D721Med (cell line): ENCODE data around the gene IMPG2.

Experiments
- DNase-seq: peaks from one replicate; pipeline ENCODE4 v3.0.0; 2011; ENCODE audit warnings: low spot score; ENCODE audit not compliant: insufficient read length
- FAIRE-seq: peaks from 2 replicates; lab custom pipeline; 2011; peaks lifted over from hg19 to GRCh38; lab: Jason Lieb, UNC
- TF ChIP-seq, protein P1 (sequence below): IDR thresholded peaks from 2 replicates; pipeline ENCODE4 v1.5.1; 2012; ENCODE audit warnings: mild to moderate bottlenecking, control low read depth; ENCODE audit not compliant: insufficient read depth; ENCODE audit errors: missing control alignments

IMPG2 gene

DNA sequence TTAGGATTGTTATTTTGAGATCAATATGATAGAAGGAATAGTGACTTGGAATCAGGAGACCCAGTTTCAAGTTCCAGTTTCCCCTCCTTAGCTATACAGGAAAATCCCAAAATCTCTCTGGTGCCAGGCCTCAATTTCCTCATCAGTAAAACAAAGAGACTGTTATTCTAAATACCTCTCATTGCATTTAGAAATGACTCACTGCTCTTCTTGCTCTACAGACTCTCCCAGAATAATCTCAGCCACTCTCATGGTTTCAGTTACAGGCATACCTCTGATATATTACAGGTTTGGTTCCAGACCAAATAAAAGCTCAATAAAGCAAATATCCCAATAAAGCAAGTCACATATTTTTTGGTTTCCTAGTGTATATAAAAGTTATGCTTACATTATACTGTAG, 28.3 kb downstream of the IMPG2 start:
- DNase-seq: no peak
- no peak for FAIRE-seq
- TF ChIP-seq, protein P1, sequence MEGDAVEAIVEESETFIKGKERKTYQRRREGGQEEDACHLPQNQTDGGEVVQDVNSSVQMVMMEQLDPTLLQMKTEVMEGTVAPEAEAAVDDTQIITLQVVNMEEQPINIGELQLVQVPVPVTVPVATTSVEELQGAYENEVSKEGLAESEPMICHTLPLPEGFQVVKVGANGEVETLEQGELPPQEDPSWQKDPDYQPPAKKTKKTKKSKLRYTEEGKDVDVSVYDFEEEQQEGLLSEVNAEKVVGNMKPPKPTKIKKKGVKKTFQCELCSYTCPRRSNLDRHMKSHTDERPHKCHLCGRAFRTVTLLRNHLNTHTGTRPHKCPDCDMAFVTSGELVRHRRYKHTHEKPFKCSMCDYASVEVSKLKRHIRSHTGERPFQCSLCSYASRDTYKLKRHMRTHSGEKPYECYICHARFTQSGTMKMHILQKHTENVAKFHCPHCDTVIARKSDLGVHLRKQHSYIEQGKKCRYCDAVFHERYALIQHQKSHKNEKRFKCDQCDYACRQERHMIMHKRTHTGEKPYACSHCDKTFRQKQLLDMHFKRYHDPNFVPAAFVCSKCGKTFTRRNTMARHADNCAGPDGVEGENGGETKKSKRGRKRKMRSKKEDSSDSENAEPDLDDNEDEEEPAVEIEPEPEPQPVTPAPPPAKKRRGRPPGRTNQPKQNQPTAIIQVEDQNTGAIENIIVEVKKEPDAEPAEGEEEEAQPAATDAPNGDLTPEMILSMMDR: no peak

DNA sequence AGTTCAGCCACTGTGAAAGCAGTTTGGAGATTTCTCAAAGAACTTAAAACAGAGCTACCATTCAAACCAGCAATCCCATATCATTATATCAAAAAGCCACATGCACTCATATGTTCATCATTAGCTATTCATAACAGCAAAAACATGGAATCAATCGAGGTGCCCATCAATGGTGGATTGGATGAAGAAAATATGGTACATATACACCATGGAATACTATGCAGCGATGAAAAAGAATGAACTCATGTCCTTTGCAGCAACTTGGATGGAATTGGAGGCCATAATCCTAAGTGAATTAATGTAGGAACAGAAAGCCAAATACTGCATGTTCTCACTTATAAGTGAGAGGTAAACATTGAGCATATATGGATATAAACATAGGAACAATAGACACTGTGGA, 32.1 kb downstream of the IMPG2 start:
- FAIRE-seq: no peak
- TF ChIP-seq, protein P1: no peak
- no peak for DNase-seq

DNA sequence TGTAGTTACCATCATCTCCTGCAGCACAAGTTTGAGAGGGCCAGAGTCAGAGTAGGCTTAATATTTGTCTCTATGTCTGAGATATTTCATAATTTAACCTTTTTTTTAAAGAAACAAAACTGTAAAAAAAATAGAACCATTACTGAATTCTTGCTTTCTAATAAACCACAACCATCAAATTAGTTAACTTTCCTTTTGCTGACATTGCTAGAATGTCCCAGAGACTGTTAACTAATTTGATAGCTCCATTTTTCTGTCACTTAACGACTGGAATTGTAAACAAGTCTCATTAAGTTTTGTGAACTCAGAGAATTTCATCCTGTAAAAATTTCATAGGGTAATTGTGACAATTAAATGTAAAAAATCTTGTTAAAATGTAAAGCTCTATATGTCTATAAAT, 35.6 kb downstream of the IMPG2 start:
- DNase-seq (no peak), FAIRE-seq (no peak)
- TF ChIP-seq, protein P1: no peak

DNA sequence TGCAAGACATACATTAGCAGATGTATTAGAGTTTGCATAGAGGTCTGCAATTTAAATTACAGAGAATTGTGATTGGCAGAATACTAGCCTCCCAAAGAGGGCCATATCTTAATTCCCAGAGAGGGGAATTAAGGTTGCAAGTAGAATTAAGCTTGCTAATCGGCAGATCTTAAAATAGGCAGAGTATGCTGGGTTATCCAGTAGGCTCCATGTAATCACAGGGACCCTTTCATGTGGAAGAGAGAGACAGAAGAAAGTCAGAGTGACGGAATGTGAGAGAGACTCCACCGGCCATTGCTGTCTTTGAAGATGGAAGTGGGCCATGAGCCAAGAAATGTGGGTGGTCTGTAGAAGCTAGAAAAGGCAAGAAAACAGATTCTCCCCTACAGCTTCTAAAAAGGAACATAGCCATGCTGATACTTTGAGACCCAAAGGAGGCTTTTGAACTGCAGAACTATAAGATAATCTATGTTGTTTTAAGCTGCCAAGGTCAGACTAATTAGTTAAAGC, 38.8 kb downstream of the IMPG2 start:
- TF ChIP-seq, protein P1: no peak
- FAIRE-seq (no peak), DNase-seq (no peak)

DNA sequence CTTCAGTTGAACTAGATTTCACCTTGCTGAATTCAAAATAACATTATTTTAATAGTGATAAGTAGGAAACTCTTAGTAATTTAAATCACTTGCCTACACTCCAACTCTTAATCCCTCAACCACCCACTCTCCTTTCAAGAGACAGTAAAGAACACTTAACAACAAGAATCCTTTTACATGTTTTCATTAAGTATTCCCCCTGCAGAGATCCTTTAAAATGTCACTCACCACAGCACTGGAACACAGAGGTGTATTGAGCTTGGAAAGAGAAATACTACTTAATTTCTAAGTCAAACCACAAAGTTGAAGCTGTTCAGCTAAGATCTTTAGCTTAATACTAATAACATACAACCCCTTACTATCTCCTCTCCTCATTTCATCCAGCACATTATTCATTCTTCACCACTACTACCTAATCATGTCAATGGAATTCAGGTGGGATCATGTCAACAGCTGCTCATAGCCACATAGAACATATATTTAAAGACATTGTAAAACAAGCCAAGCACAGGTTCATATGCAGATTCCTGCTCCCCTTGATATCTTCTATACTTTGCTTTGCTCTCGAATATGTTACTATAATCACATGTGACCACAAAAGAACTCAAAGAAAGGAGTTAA, 40.5 kb downstream of the IMPG2 start:
- no peak for FAIRE-seq
- DNase-seq: no peak
- TF ChIP-seq, protein P1: no peak

DNA sequence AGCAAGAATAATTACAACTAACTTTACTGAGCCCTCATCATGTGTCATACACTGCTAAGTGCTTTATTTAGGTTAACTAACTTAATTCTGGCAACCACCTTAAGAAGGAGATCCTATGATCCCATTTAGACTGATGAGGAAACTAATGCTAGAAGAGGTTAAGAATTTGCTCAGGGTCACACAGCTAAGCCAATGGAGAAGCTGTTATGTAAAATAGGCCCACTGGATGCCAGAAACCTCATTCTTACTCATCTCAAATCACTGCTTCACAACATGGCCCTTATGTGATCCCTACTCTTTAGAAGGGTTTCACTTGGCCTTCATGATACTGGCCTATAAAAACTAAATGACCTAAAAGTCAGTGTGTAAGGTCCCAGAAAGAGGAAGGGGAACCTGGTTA, 41.2 kb downstream of the IMPG2 start:
- TF ChIP-seq, protein P1: no peak
- FAIRE-seq (no peak), DNase-seq (no peak)

DNA sequence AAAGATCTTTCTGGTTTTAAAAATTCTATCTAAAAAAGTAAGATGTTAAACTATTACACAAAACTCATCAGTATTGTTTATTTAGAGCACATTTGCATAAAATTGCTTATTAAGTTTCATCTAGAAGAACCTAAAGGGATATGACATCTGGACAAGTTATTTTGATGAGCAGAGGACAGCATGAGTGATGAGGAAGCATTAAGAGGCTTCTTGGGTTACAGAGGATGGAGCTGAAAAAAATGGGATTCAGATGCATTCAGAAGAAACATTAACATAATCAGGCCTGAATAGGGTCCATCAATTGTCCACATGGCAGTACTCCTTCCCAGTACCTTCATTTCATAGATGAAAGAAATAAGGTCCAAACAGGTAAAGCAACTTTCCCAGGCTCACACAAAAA, 41.6 kb downstream of the IMPG2 start:
- DNase-seq (no peak), FAIRE-seq (no peak)
- TF ChIP-seq, protein P1: no peak
